ENCODE data around the gene CMSS1. TPM values are rescaled to one million over a fixed set of nuclear protein-coding genes. Genes with fewer than 3 reads are reported as not detected.

CMSS1 gene
- total RNA-seq, 1 experiment from 2014 or later, result 86.3 TPM

DNA sequence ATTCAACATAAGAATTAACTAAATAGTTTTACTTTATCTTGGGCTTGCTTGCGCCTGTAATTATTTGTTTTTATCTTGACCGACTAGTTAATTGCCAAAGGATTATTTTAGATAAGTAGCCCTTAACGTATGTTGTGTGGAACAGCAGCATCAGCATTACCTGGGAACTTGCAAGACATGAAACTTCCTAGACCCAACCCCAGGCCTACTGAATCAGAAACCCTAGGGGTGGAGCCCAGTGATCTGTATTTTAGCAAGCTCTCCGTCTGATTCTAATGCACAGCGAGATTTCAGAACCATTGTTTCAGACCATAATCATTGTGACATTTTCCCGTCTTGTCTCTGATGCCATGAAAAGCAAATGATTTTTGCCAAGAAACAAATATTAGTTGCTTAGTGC is 265.5 kb downstream of the CMSS1 start:
- DNase-seq (ENCODE audit: low read depth, low spot score), result no peak
- Histone ChIP-seq H3K27ac (ENCODE audit: low read length) (no peak overlapping the region), H3K9me3 (ENCODE audit: control insufficient read depth, insufficient read depth, low read depth, low read length) (no peaks in the 10 kb centered on the region), H3K4me3 (ENCODE audit: low read depth in 2 of 2, low read length in 2 of 2) (no peak overlapping the region), H3K27me3 (ENCODE audit: control insufficient read depth, insufficient read depth, low read length) (no peaks in the 10 kb centered on the region), H3K36me3 (ENCODE audit: control insufficient read depth, insufficient read depth, low read length) (no peaks in the 10 kb centered on the region), H3K4me1 (ENCODE audit: control insufficient read depth, insufficient read depth, low read length) (no peaks in the 10 kb centered on the region)
- no TSS peak for BruUV-seq (replicated peaks)
- ChIA-PET CTCF (no interaction called here), POLR2A (no interaction called here)
- intact Hi-C loops (cut with micrococcal nuclease; ENCODE audit: unreplicated experiment), result no loop called here
- in situ Hi-C loops (cut with HindIII; ENCODE audit: low pct_unique_long_range_greater_than_20kb, low sequenced_read_pairs), result no loop called here
- TF ChIP-seq POLR2AphosphoS5 (IDR thresholded peaks at IDR 0.05; ENCODE audit: low read depth, low read length), result no peak
- TF ChIP-seq TCF7L2 (IDR thresholded peaks at IDR 0.05; ENCODE audit: low read depth, low read length), result no peak
- TF ChIP-seq, protein P1, sequence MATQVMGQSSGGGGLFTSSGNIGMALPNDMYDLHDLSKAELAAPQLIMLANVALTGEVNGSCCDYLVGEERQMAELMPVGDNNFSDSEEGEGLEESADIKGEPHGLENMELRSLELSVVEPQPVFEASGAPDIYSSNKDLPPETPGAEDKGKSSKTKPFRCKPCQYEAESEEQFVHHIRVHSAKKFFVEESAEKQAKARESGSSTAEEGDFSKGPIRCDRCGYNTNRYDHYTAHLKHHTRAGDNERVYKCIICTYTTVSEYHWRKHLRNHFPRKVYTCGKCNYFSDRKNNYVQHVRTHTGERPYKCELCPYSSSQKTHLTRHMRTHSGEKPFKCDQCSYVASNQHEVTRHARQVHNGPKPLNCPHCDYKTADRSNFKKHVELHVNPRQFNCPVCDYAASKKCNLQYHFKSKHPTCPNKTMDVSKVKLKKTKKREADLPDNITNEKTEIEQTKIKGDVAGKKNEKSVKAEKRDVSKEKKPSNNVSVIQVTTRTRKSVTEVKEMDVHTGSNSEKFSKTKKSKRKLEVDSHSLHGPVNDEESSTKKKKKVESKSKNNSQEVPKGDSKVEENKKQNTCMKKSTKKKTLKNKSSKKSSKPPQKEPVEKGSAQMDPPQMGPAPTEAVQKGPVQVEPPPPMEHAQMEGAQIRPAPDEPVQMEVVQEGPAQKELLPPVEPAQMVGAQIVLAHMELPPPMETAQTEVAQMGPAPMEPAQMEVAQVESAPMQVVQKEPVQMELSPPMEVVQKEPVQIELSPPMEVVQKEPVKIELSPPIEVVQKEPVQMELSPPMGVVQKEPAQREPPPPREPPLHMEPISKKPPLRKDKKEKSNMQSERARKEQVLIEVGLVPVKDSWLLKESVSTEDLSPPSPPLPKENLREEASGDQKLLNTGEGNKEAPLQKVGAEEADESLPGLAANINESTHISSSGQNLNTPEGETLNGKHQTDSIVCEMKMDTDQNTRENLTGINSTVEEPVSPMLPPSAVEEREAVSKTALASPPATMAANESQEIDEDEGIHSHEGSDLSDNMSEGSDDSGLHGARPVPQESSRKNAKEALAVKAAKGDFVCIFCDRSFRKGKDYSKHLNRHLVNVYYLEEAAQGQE (IDR thresholded peaks at IDR 0.05; ENCODE audit: insufficient read depth in 1 of 2, low read depth in 2 of 2, low read length in 1 of 2), result no peak
- TF ChIP-seq, protein P2, sequence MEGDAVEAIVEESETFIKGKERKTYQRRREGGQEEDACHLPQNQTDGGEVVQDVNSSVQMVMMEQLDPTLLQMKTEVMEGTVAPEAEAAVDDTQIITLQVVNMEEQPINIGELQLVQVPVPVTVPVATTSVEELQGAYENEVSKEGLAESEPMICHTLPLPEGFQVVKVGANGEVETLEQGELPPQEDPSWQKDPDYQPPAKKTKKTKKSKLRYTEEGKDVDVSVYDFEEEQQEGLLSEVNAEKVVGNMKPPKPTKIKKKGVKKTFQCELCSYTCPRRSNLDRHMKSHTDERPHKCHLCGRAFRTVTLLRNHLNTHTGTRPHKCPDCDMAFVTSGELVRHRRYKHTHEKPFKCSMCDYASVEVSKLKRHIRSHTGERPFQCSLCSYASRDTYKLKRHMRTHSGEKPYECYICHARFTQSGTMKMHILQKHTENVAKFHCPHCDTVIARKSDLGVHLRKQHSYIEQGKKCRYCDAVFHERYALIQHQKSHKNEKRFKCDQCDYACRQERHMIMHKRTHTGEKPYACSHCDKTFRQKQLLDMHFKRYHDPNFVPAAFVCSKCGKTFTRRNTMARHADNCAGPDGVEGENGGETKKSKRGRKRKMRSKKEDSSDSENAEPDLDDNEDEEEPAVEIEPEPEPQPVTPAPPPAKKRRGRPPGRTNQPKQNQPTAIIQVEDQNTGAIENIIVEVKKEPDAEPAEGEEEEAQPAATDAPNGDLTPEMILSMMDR (IDR thresholded peaks at IDR 0.05), result no peak
- TF ChIP-seq SIN3A (IDR thresholded peaks at IDR 0.05; ENCODE audit: borderline replicate concordance, insufficient read depth, low read depth, low read length), result no peak
- ATAC-seq, result no peak

DNA sequence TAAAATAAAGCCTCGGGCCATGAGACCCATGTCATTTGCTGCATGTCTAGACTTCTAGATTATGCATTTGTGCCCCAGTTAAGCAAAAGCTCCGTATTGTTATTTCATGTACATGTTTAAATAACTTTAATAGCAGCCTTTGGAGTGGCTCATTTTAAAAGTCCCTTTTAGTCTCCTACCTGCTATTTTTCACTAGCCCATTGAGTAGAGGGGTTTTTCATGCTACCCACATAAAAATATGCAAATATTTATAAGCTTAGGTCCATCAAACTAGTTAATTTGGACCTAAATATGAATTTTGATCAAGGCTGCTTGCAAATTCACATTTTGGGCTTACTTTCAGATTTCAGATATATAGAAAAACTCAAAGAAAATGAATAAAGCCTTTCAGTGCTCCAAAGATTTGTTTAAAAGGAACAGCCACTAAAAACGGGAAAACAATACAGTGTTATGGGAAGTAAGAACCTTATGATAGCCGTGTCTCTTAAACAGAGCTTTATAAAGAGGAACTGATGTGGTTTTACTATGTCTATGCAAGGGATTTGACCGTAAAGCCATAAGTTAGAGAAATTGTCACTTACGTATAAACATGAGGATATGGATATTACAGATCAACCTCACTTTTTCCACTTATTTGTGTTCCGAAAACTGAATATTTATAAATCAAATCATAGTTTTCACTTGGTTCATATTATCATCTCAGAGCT is 266.6 kb downstream of the CMSS1 start:
- Histone ChIP-seq H3K27ac (ENCODE audit: low read length) (no peak overlapping the region), H3K4me1 (ENCODE audit: control insufficient read depth, insufficient read depth, low read length) (no peaks in the 10 kb centered on the region), H3K36me3 (ENCODE audit: control insufficient read depth, insufficient read depth, low read length) (no peaks in the 10 kb centered on the region), H3K9me3 (ENCODE audit: control insufficient read depth, insufficient read depth, low read depth, low read length) (no peaks in the 10 kb centered on the region), H3K27me3 (ENCODE audit: control insufficient read depth, insufficient read depth, low read length) (no peaks in the 10 kb centered on the region), H3K4me3 (ENCODE audit: low read depth in 2 of 2, low read length in 2 of 2) (no peak overlapping the region)
- CTCF ChIA-PET, result no interaction called here
- DNase-seq (ENCODE audit: low read depth, low spot score) (no peak), ATAC-seq (no peak)
- in situ Hi-C loops (cut with HindIII; ENCODE audit: low pct_unique_long_range_greater_than_20kb, low sequenced_read_pairs) (no loop called here), intact Hi-C loops (cut with micrococcal nuclease; ENCODE audit: unreplicated experiment) (no loop called here)
- no peak for TF ChIP-seq POLR2AphosphoS5 (IDR thresholded peaks at IDR 0.05; ENCODE audit: low read depth, low read length)
- no peak for TF ChIP-seq TCF7L2 (IDR thresholded peaks at IDR 0.05; ENCODE audit: low read depth, low read length)
- TF ChIP-seq, protein P1 (IDR thresholded peaks at IDR 0.05; ENCODE audit: insufficient read depth in 1 of 2, low read depth in 2 of 2, low read length in 1 of 2), result no peak
- TF ChIP-seq SIN3A (IDR thresholded peaks at IDR 0.05; ENCODE audit: borderline replicate concordance, insufficient read depth, low read depth, low read length), result no peak
- TF ChIP-seq, protein P2 (IDR thresholded peaks at IDR 0.05), result no peak
- no TSS peak for BruUV-seq (replicated peaks)
- POLR2A ChIA-PET, result no interaction called here
